Left ventricle myocardium inferior (tissue), 1 donor: ENCODE data around the gene TNFRSF8. TPM values are rescaled to one million over a fixed set of nuclear protein-coding genes. Genes with fewer than 3 reads are reported as not detected.
A peak's percentile ranks its signal among the peaks of the same experiment; 100 is the strongest.

ENCODE experiments used
- DNase-seq: peaks from one replicate; pipeline ENCODE4 v3.0.0-alpha.2; 2020
- H3K27ac ChIP-seq: fragments of 200-600 bp; replicated peaks from 2 replicates; pipeline ENCODE4 v1.8.0; 2021
- H3K27me3 ChIP-seq: fragments of 200-600 bp; 2 replicates; pipeline ENCODE4 v1.8.0; 2021; ENCODE audit warnings: low read depth
- H3K36me3 ChIP-seq: fragments of 200-600 bp; 2 replicates; pipeline ENCODE4 v1.8.0; 2021
- H3K4me1 ChIP-seq: fragments of 200-600 bp; 2 replicates; pipeline ENCODE4 v1.8.0; 2021
- H3K4me3 ChIP-seq: fragments of 200-600 bp; 2 replicates; pipeline ENCODE4 v1.8.0; 2021; ENCODE audit warnings: mild to moderate bottlenecking, moderate library complexity
- H3K9me3 ChIP-seq: fragments of 200-600 bp; replicated peaks from 2 replicates; pipeline ENCODE4 v1.8.0; 2021
- intact Hi-C: fragments of 100-400 bp; cut with micrococcal nuclease; formaldehyde crosslinking; loops from one replicate; pipeline ENCODE4 v1.11.0; 2022
- total RNA-seq: library from RNA; stranded (reverse); fragmentation: NEBNext Ultra II Directional; extraction: Animal tissue kit (Norgen Biotek cat#: 25700); gene quantifications from one replicate; pipeline ENCODE4 v1.2.1, GENCODE V29; 2021
- TF ChIP-seq, protein P1 (sequence below): fragments of 200-600 bp; IDR thresholded peaks from 2 replicates; pipeline ENCODE4 v1.8.0; 2021; ENCODE audit warnings: antibody characterized with exemption, mild to moderate bottlenecking, borderline replicate concordance
- donor health status: DM: no; HTN: yes; CAD: no; lungs with severe emphysema.

TNFRSF8 gene
- total RNA-seq, 1 donor from 2014 or later: 0.82 TPM

DNA sequence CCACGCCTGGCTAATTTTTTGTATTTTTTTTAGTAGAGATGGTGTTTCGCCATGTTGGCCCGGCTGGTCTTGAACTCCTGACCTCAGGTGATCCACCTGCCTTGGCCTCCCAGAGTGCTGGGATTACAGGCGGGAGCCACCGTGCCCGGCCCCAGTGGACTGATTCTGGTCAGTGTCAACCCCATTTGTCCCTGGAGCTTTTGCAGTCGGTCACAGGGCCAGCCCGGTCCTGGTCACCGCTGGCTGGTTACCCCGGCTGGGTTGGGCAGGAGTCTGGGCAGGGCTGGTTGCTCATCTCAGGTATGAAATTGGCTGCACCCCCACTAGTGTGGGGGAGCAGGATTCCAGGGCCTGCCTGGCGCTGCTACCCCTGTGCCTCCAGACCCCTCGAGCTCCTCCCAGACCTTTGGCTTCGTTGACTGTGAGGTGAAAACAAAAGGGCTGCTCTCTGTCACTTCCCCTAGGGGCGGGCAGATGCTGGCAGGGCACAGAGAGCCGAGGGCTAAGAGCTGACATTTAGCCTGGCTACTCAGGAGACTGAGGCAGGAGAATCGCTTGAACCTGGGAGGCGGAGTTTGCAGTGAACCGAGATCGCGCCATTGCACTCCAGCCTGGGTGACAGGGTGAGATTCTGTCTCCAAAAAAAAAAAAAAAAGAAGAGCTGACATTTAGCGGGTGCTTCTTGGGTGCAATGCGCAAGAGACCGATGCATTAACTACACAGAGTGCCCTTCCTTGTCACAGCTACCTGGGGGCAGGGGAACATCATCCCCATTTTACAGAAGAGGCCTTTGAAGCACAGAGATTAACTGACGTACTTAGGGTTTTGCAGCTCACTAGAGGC is 114.3 kb downstream of the TNFRSF8 start:
- TF ChIP-seq, protein P1, sequence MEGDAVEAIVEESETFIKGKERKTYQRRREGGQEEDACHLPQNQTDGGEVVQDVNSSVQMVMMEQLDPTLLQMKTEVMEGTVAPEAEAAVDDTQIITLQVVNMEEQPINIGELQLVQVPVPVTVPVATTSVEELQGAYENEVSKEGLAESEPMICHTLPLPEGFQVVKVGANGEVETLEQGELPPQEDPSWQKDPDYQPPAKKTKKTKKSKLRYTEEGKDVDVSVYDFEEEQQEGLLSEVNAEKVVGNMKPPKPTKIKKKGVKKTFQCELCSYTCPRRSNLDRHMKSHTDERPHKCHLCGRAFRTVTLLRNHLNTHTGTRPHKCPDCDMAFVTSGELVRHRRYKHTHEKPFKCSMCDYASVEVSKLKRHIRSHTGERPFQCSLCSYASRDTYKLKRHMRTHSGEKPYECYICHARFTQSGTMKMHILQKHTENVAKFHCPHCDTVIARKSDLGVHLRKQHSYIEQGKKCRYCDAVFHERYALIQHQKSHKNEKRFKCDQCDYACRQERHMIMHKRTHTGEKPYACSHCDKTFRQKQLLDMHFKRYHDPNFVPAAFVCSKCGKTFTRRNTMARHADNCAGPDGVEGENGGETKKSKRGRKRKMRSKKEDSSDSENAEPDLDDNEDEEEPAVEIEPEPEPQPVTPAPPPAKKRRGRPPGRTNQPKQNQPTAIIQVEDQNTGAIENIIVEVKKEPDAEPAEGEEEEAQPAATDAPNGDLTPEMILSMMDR: no peak
- Histone ChIP-seq H3K27ac (peak overlapping the region; percentile 94), H3K4me1 (peaks cover 99% of the 10 kb centered on the region), H3K36me3 (no peaks in the 10 kb centered on the region), H3K27me3 (peaks cover 14% of the 10 kb centered on the region), H3K4me3 (peak overlapping the region; percentile 2), H3K9me3 (no peaks in the 10 kb centered on the region)
- intact Hi-C loops: no loop called here
- DNase-seq: no peak

DNA sequence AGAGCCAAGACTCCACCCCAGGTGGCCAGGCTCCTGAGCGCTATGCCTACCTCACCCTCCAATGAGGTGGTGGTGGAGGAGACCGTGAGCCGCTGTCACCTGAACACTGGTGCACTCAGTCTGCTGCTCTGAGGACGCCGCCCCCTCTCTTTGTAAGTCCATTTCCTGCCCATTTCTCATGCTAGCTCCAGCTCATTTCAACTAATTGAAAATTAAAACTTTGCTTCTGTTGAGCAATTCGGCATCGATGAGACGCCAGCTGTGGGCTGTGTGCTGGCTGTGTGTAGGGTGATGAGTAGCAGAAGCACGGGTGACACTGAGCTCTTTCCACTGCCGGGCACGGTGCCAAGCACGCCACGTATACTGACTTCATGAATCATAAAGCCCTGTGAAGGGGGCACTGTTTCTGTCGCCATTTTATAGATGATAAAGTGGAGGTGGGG is 114.9 kb downstream of the TNFRSF8 start:
- TF ChIP-seq, protein P1: no peak
- peaks cover 98% of the 10 kb centered on the region for H3K4me1 ChIP-seq
- intact Hi-C loops: no loop called here
- H3K36me3 ChIP-seq: no peaks in the 10 kb centered on the region
- H3K9me3 ChIP-seq: no peaks in the 10 kb centered on the region
- peak overlapping the region; percentile 2 for H3K4me3 ChIP-seq
- peak overlapping the region; percentile 94 for H3K27ac ChIP-seq
- DNase-seq: peak; percentile 81
- peaks cover 14% of the 10 kb centered on the region for H3K27me3 ChIP-seq

DNA sequence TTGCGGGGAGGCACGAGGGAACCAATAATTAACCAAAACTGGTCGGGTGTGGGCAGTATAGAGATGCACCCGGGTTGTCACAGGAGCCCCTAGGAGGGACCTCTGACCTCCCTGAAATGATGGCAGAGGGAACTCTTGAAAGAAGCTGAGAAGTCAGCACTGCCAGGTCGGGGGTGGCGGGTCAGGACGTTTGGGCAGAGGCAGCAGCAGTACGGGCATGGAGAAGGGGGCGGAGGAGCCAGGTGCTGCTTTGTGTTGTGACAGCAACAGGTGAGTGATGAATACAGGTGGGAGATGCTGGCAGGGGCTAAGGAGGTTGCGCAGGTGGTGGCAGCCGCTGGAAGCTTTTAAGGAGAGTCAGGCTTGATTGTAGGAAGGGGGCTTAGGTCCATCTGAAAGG is 115.4 kb downstream of the TNFRSF8 start:
- Histone ChIP-seq H3K27me3 (peaks cover 14% of the 10 kb centered on the region), H3K27ac (peak overlapping the region; percentile 94), H3K36me3 (no peaks in the 10 kb centered on the region), H3K4me3 (no peak overlapping the region), H3K4me1 (peaks cover 93% of the 10 kb centered on the region), H3K9me3 (no peaks in the 10 kb centered on the region)
- DNase-seq: no peak
- intact Hi-C loops: no loop called here
- TF ChIP-seq, protein P1: no peak

DNA sequence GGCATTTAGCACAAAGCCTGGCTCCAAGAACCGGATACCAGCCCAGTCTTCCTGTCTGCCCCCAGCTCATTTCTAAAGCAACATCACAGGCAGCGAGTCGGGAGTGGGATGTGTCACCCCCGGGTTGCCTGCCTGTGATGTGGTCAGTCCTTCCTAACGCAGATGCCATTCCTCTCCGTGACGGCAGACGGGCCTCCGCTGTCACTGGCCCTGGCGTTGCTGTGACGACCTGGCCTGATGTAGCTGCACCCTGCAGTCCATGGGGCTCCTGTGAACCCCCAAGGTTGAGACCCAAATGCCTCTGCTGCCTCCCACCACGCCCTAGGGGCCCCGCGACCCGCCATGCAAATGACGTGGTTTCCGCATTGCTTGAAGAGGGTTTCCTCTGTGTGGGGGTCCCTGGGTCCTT is 116.0 kb downstream of the TNFRSF8 start:
- Histone ChIP-seq H3K4me3 (no peak overlapping the region), H3K9me3 (no peaks in the 10 kb centered on the region), H3K27me3 (peaks cover 14% of the 10 kb centered on the region), H3K4me1 (peaks cover 94% of the 10 kb centered on the region), H3K36me3 (no peaks in the 10 kb centered on the region), H3K27ac (peak overlapping the region; percentile 94)
- no peak for DNase-seq
- TF ChIP-seq, protein P1: no peak
- intact Hi-C loops: no loop called here

DNA sequence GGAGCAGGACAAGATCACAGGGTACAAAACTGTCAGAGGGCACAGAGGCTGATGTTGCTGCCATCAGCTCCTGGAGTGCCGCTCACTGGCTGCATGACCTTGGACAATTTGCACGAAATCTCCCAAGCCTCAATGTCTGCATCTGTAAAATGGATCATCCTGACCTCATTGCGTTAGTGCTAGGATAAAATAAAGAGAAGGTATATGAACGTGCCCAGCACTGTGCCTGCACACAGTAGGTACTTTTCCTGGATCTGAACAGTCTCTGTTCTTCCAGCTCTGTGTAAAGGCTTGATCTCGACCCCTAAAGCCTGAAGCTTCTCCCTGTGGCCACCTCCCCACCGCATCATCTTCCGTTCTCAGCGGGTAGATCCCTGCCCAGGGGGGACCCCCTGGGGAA is 116.6 kb downstream of the TNFRSF8 start:
- TF ChIP-seq, protein P1: no peak
- intact Hi-C loops: no loop called here
- Histone ChIP-seq H3K9me3 (no peaks in the 10 kb centered on the region), H3K4me3 (no peak overlapping the region), H3K27me3 (peaks cover 14% of the 10 kb centered on the region), H3K4me1 (peaks cover 94% of the 10 kb centered on the region), H3K27ac (peak overlapping the region; percentile 94), H3K36me3 (no peaks in the 10 kb centered on the region)
- DNase-seq: no peak
